ENCODE measurements around the gene PEX14.
"Not testable (repeated sequence)": the region's sequence is repeated elsewhere in the genome, so short reads cannot be mapped to it uniquely, and the experiment has no call there.

The PEX14 gene, protein sequence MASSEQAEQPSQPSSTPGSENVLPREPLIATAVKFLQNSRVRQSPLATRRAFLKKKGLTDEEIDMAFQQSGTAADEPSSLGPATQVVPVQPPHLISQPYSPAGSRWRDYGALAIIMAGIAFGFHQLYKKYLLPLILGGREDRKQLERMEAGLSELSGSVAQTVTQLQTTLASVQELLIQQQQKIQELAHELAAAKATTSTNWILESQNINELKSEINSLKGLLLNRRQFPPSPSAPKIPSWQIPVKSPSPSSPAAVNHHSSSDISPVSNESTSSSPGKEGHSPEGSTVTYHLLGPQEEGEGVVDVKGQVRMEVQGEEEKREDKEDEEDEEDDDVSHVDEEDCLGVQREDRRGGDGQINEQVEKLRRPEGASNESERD

DNA sequence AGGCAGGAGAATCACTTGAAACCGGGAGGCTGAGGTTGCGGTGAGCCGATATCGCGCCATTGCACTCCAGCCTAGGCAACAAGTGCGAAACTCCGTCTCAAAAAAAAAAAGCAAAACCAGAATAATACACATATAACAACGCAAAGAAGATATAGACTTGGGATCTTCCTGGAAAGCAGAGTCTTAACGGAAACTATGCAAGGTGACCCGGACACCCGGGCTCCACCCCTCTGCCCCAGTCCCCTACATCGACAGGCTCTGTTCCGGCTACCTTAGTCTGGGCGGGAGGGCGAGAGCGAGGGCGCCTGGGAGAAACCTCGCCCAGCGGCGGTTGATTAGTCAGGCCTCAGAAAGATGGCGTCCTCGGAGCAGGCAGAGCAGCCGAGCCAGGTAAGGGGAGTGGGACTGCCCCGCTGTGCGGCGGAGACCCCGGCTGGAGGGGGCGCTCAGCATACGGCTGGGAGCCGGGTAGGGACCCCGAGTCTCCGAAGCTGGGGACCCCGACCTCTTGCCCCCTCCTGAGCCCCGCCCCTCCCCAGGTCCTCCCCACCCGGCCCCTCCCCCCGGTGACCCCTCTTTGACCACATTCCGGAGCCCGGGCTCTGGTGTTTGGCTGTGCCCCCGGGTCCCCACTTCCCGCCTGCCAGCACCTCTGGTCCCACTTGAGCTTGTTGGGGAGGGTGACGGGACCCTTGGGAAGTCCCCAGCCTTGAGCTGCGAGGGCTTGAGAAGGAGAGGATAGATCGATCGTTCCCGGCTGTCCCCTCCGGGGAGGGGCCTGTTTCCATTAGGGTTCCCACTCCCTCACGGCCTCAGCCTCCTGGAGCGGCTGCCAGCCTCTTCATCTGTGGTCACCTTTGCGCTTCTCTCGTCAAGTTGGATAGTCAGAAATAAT lies at the start of gene PEX14:
Gene PEX14, plus strand, starts transcription at position 338 of the 895 bp plus-strand sequence. Its CDS starts 17 bp downstream, at position 355.
- peak; percentile 67 to 71 for DNase-seq (ENCODE audit: low read depth in 2 of 2)

DNA sequence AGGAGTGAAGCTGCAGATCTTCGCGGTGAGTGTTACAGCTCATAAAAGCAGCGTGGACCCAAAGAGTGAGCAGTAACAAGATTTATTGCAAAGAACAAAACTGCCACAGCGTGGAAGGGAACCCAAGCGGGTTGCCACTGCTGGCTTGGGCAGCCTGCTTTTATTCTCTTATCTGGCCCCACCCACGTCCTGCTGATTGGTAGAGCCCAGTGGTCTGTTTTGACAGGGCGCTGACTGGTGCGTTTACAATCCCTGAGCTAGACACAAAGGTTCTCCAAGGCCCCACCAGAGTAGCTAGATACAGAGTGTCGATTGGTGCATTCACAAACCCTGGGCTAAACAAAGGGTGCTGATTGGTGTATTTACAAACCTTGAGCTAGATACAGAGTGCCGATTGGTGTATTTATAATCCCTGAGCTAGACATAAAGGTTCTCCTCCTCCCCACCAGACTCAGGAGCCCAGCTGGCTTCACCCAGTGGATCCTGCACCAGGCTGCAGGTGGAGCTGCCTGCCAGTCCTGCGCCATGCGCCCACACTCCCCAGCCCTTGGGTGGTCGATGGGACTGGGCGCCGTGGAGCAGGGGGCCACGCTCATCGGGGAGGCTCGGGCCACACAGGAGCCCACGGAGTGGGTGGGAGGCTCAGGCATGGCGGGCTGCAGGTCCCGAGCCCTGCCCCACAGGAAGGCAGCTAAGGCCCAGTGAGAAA lies 48.8 kb upstream of the PEX14 start:
- DNase-seq (ENCODE audit: low read depth in 2 of 2): not testable (repeated sequence)

DNA sequence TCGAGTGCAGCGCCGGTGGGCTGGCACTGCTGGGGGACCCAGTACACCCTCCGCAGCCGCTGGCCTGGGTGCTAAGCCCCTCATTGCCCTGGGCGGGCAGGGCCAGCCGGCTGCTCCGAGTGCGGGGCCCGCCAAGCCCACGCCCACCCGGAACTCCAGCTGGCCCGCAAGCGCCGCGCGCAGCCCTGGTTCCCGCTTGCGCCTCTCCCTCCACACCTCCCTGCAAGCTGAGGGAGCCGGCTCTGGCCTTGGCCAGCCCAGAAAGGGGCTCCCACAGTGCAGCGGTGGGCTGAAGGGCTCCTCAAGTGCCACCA lies 48.3 kb upstream of the PEX14 start:
- DNase-seq (ENCODE audit: low read depth in 2 of 2): not testable (repeated sequence)

DNA sequence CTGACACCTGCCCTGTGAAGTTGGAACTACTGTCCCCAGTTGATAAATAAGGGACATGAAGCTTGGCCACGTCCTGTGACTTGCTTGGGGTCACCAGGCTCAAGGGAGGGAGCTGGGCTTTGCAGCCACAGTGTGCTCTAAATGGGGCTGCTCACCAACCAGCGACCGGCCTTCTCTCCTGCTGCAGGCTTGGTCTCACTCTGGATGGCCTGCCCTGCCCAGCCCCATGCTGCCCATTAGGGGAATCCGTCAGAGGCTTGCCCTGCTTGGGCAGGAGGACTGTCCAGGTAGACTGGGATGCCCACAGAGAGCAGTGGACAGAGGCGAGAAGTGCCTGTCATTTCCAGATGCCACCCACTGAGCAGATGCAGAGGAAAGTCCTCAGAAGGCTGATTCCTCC lies 45.8 kb upstream of the PEX14 start:
- DNase-seq (ENCODE audit: low read depth in 2 of 2): no peak

DNA sequence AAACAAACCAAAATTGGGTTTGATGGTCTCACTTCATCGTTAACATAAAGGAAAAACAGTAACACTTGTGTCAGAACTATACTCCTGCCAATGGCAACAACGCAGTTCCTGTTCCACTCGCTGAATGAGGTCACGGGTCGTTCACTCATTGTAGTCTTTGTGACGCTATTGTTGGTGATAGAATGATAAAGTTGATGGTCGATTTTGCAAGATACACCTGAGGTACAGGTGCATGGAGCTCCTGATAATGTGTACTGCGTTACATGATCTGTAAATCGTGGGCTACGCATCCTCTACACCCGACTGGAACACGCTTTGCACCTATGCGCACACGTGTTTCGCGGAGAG lies 44.9 kb upstream of the PEX14 start:
- no peak for DNase-seq (ENCODE audit: low read depth in 2 of 2)

DNA sequence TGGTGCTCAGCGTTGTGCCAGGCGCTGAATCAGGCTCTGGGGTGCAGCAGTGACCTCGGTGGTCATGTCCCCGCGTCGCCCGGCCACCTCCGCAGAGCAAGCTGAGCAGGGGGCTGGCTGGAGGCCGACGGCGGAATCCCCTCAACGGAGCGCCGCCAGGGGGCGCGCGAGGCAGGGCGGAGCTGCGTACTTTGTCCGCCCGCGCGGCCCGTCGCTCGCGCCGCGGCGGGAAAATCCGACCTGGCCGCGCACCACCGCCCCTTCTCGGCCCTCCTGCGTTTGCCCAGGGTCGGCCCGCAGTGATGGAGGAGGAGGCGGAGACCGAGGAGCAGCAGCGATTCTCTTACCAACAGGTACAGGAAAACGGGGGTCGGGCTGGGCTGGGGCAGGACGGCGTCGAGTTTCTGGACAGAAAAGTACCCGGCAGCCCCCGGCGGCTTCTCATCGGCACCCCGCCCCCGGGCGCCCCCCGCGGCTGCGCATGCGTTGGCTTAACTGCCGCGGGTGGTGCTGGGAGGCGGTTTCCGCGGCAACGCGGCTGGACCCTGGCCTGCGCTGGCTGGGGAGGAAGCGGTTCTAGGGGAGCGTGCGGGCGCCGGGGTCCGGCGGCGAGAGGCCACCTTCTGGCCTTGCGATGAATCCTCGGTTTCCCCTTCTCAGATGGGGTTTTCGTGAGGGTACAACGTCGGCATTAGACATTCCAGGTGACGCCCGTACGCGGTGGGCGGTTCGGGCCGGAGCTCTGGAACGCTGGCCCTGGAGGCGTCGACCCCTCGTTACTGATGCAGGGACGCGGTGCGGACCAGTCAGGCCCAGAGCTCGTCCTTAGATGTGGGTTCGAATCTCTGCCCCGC lies 44.3 kb upstream of the PEX14 start, which contains the start of gene CENPS:
Gene CENPS, plus strand, starts transcription at position 218 of the 854 bp plus-strand sequence. Its CDS starts 85 bp downstream, at position 303.
- peak; percentile 84 to 88 for DNase-seq (ENCODE audit: low read depth in 2 of 2)

DNA sequence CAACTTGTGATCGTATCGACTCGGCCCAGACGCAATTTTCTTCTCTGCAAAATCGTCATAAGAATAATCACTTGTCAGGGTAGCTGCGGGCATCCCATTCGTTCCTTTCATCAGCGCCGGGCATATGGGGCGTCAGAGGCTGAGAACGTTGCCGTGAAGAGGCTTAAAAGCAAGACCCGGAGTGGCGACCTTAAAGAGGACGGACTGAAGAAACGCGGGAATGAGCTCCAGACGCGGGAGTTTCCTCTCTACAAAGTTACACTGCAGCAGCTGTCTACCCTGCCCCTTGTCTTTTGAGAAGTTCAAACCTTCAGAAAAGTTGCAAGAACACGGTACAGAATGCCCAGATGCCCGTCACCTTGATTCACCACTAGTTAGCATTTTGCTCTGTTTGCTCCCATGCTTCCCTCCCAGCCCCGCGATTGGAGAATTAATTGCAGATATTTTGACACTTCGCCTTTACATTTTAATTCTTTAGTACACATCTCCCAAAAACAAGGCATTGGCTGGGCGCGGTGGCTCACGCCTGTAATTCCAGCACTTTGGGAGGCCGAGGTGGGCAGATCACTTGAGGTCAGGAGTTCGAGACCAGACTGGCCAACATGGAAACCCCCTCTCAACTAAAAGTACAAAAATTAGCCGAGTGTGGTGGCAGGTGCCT lies 43.5 kb upstream of the PEX14 start:
- DNase-seq (ENCODE audit: low read depth in 2 of 2): no peak

DNA sequence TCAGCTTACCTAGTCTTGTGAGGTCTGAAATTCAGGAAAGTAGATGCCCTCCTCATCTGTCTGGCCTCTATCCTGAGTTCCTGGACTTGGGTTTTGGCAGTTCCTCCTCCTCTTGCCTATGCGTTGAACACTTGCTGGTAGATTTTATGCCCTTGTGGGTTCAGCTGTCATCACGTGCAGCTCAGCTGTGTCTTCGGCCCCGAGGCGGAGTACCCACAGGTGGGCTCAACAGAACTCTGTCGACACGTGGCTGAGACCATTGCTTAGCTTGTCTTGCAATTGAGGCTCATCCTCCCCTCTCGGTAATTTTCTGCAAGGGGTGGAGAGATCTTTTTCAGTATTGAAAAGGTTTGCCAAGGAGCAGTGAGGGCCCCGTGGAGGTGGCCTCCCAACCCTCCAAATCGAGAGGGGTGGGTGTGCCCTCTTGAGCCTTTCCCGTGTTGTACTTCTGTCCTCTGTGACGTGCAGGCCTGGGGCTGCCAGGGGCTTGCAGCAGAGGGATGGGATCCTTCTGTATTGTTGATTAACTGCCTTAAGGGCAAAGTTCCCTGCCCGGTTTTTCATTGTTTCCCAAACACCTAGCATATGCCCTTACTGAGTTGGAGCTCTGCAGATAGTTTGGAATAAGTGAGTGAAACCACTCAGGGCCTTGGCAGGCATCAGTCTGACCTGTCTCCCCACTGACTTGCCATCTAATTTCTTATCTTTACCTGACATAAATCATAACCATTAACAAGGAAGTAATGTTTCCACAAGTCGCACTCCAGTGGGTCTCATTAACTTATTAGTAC lies 41.6 kb upstream of the PEX14 start:
- no peak for DNase-seq (ENCODE audit: low read depth in 2 of 2)

DNA sequence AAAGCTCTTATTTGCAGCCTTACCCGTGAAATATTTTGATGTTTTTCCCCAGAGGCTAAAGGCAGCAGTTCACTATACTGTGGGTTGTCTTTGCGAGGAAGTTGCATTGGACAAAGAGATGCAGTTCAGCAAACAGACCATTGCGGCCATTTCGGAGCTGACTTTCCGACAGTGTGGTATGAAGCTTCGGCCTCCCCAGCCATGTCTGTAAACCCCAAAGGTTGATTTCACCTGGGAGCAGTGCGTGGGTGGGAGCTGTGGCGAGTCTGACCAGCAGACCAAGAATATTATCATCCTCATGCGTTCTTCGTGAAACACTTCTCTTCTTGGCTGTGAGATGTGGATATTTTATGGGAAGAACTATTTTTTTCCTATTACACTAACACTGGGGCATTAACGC lies 41.0 kb upstream of the PEX14 start:
- no peak for DNase-seq (ENCODE audit: low read depth in 2 of 2)

DNA sequence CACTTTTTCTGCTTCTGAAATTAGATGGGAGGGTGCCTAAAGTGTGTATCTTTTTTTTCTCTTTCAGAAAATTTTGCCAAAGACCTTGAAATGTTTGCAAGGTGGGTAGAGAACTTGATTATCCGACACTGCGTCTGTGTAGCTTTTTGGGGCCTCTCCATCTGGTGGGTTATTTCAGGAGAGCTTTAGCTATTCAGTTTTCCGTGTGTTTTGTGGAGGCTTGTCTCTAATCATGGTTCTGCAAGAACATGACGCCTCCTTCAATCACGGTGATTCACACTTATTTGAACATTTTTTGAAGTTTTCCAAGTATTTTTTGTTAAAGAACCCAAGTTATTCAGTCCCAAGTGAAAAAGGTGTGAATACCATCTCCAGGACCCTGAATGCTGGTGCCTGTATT lies 40.2 kb upstream of the PEX14 start:
- no peak for DNase-seq (ENCODE audit: low read depth in 2 of 2)

DNA sequence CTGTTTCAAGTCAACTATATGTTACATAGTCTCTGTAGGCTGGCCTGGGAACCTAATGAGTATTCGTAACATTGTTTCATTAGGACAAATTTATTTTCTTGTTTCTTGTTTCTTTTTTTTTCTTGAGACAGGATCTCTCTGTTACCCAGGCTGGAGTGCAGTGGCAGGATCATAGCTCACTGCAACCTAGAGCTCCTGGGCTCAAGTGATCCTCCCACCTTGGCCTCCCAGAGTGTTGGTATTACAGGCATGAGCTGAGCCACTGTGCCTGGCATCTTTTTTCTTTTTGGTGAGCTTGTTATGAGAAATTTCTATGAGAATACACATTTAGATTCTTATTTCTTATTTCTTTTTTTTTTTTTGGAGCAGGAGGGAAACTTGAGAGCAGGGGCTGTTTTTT lies 37.7 kb upstream of the PEX14 start:
- DNase-seq (ENCODE audit: low read depth in 2 of 2): no peak

DNA sequence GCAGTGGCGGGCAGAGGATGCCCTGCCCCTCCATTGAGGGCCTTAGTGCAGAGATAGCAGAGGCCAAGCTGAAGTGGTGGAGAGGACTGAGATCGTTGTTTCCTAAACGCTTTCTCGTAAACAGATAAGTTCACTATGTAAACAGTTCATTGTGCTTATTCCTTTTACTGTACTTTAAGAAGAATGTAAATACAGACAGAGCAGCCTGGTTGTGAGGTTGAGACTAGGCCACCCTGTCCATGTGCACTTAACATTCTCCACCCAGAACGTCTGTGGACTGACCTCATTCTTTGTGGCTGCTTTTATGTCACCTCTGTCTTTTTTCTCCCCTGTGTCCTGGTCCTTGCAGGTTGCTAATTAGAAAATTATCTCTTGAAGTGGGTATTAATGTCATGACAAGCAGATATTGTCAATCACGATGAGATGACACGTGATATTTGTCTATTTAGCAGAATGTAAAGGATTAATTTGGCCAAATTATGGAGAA lies 36.0 kb upstream of the PEX14 start:
- no peak for DNase-seq (ENCODE audit: low read depth in 2 of 2)

DNA sequence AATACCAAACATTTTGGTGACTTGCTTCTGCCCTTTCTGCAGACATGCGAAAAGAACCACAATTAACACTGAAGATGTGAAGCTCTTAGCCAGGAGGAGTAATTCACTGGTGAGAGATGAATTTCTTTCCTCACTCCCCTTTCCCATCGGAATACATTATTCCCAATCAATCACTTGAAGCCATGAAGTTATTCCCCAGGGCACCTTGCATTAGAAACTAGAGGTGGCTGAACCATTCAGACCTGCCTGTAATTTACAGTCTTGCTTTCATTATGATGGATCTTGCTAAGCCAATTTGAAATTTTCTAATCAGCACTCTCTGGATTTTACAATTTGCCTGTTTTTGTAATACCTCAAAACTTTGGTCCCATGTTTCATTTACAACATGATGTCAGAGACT lies 34.4 kb upstream of the PEX14 start:
- no peak for DNase-seq (ENCODE audit: low read depth in 2 of 2)

DNA sequence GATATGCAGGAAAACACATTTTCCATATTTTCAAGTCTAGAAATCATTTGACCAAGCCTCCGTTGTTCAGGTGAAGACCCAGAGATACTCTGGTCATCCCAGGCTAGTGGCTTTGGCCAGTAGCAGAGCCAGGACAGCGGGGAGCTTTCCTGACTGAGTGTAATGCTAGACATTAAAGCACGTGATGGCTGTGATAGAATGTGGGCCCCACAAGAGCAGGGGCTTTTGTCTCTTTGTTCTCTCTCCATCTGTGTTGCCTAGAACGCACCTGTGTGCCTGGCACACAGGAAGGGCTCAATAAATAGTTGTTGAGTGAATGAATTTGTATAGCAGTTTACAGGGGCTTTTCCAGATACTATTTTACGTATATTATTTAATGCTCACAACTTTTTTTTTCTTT lies 34.0 kb upstream of the PEX14 start:
- DNase-seq (ENCODE audit: low read depth in 2 of 2): no peak

DNA sequence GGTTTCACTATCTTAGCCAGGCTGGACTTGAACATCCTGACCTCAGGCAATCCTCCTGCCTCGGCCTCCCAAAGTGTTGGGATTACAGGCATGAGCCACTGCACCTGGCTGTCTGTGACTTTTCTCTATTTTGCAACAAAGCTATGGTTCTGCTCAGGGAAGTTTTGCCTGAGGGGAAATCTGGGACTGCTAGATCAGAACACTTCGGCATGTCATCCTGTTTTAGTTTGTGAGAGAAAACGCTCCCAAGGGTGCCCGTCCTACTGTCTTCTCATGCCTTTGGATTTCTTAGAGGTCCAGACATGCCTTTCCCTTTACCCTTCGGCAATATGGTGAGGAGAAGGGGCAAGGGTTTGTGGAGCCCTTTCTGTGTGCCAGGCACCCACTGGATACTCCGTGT lies 30.5 kb upstream of the PEX14 start:
- DNase-seq (ENCODE audit: low read depth in 2 of 2): no peak

DNA sequence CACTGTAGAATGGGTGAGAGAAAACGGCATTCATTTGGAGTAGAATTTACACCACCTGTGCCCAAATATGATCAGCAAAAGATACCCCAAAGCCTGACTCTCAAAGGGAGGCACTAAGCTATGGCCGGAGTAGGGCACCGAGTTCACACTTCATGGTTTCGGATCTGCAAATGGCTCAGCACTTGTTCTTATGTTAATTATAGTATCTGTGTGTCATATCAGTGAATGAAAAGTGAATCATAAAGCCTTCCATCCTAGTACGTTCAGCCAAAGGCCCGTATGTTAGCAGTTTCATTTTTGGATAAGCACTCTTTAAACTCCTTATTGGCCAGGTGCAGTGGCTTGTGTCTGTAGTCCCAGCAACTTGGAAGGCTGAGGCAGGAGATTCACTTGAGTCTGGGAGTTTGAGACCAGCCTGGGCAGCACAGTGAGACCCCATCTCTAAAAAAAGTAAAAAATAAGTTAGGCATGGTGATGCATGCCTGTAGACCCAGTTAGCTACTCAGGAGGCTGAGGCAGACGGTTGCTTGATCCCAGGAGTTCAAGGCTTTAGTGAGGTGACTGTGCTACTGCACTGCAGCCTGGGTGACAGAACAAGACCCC lies 29.9 kb upstream of the PEX14 start:
- DNase-seq (ENCODE audit: low read depth in 2 of 2): no peak

DNA sequence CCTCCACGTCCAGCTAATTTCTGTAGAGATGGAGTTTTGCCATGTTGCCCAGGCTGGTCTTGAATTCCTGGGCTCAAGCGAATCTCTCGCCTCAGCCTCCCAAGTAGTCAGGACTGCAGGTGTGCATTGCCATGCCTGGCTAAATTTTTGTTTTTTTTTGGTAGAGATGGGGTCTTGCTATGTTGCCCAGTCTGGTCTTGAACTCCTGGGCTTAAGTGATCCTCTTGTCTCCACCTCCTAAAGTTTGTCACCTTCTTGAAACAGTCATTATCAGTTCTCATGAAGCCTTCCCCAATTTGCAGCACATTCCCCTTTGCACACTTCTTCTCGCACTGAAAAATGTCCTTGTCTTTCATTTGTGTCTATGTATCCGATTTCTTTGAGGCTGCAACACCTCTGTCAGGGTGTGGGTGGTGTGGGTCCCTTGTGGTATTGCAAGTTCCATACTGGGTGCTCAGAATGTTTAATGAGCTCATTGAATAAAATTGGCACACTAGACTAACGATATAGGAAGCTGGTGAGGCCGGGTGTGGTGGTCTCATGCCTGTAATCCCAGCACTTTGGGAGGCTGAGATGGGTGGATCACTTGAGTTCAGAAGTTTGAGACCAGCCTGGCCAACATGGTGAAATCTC lies 27.8 kb upstream of the PEX14 start:
- DNase-seq (ENCODE audit: low read depth in 2 of 2): no peak

DNA sequence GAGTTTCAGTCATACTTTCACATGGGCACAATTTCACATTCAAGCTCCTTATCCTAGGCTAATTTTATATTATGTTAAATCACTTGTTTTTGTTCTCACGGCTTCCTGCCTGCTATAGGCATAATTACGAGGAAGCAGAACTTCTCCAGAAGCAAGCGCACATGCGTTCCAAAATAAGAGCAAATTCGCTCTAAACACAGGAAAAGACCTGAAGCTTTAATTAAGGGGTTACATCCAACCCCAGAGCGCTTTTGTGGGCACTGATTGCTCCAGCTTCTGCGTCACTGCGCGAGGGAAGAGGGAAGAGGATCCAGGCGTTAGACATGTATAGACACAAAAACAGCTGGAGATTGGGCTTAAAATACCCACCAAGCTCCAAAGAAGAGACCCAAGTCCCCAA lies 25.0 kb upstream of the PEX14 start, which contains the start of gene CORT:
Gene CORT, plus strand, starts transcription at position 281 of the 400 bp plus-strand sequence. CDS start 193 bp downstream, outside the sequence.
- DNase-seq (ENCODE audit: low read depth in 2 of 2): no peak
